ENCODE results near the gene CYP4A22.

Gene CYP4A22

DNA sequence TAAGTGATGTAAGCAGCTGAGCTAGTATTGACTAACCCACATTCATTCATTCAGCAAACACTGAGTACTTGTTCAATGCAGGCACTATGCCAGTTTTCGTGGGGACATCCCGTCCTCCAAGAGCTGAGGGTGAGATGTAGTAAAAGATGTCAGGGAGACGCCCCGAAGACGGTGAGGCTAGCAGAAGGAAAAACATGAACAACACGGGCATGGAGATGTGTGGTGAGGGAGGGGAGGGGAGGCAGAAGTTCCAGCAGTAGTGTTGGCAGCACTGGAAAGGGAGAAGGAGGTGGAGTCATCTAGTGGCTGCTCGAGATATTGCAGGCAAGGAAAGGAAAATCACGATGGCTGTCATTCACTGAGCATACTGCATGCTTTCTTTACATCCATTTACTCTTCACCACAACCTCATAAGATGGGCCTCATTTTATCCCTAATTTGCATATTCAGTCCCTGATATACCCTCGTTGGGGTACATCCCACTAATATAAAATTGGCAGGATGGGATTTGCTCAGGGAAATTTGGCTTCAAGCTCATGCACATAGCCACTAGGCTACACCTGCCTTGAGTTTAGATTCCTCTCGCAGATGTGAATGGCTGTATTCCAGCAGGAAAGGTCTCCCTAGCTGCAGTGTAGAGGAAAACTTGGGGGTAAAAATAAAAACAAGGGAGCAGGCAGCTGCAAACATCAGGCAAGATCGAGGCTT, 38.1 kb downstream of the CYP4A22 start:
- Histone ChIP-seq H3K27ac (no peak overlapping the region), H3K4me1 (ENCODE audit: control insufficient read depth in 1 of 2, insufficient read depth in 1 of 2, low read depth in 1 of 2, low read length in 1 of 2) (peaks cover 4 to 6% of the 10 kb centered on the region in 2 experiments), H3K4me3 (ENCODE audit: low read depth in 1 of 2, low read length in 1 of 2) (no peak overlapping the region), H3K27me3 (peaks cover 19% of the 10 kb centered on the region), H3K9me3 (no peaks in the 10 kb centered on the region), H3K36me3 (no peaks in the 10 kb centered on the region)
- TF ChIP-seq, protein P1, sequence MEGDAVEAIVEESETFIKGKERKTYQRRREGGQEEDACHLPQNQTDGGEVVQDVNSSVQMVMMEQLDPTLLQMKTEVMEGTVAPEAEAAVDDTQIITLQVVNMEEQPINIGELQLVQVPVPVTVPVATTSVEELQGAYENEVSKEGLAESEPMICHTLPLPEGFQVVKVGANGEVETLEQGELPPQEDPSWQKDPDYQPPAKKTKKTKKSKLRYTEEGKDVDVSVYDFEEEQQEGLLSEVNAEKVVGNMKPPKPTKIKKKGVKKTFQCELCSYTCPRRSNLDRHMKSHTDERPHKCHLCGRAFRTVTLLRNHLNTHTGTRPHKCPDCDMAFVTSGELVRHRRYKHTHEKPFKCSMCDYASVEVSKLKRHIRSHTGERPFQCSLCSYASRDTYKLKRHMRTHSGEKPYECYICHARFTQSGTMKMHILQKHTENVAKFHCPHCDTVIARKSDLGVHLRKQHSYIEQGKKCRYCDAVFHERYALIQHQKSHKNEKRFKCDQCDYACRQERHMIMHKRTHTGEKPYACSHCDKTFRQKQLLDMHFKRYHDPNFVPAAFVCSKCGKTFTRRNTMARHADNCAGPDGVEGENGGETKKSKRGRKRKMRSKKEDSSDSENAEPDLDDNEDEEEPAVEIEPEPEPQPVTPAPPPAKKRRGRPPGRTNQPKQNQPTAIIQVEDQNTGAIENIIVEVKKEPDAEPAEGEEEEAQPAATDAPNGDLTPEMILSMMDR (IDR thresholded peaks at IDR 0.05), result peak; percentile 76

DNA sequence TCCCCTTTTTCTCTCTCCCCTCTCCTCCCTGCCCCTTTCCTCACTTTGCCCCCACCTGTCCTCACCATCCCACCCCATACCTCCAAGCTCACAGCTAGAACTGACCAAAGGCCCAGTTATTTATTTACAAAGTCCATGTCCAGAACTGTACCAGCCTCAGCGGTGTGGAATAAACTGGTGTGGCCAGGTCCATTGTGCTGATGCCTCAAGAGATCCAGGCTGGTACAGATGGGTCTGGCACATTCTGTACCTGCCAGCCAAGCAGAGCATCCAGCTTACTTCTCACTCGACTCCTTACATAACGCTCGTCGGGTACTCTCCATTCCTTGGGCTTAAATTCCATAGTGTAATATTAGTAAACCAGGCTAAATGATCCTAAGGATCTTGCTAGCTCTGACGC, 40.8 kb downstream of the CYP4A22 start:
- H3K9me3 ChIP-seq, result no peaks in the 10 kb centered on the region
- no peak overlapping the region for H3K27ac ChIP-seq
- TF ChIP-seq, protein P1 (IDR thresholded peaks at IDR 0.05), result no peak
- H3K4me3 ChIP-seq (ENCODE audit: low read depth in 1 of 2, low read length in 1 of 2), result no peak overlapping the region
- H3K36me3 ChIP-seq, result no peaks in the 10 kb centered on the region
- H3K4me1 ChIP-seq (ENCODE audit: control insufficient read depth in 1 of 2, insufficient read depth in 1 of 2, low read depth in 1 of 2, low read length in 1 of 2), result peaks cover 4 to 6% of the 10 kb centered on the region in 2 experiments
- peaks cover 45% of the 10 kb centered on the region for H3K27me3 ChIP-seq

DNA sequence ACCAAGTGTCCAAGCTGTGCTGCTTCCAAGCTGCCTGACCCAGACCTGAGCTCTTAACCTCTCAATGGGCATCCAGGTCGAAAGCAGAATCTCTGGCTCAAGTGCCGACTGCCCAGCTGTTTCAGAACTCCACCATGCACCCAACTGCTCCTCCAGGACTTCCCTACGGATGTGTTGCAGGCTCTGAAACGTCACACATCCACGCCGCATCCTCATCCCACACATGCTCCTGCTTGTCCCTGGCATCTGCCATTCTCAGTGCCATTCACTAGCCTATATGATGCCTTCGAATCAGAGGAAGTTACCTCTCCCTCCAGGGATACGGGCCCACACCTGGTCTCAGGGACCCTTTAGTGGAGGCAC, 41.4 kb downstream of the CYP4A22 start:
- H3K27me3 ChIP-seq, result peaks cover 52% of the 10 kb centered on the region
- H3K4me3 ChIP-seq (ENCODE audit: low read depth in 1 of 2, low read length in 1 of 2), result no peak overlapping the region
- H3K4me1 ChIP-seq (ENCODE audit: control insufficient read depth in 1 of 2, insufficient read depth in 1 of 2, low read depth in 1 of 2, low read length in 1 of 2), result peaks cover 4 to 6% of the 10 kb centered on the region in 2 experiments
- no peaks in the 10 kb centered on the region for H3K36me3 ChIP-seq
- TF ChIP-seq, protein P1 (IDR thresholded peaks at IDR 0.05), result no peak
- H3K27ac ChIP-seq, result no peak overlapping the region
- H3K9me3 ChIP-seq, result no peaks in the 10 kb centered on the region

DNA sequence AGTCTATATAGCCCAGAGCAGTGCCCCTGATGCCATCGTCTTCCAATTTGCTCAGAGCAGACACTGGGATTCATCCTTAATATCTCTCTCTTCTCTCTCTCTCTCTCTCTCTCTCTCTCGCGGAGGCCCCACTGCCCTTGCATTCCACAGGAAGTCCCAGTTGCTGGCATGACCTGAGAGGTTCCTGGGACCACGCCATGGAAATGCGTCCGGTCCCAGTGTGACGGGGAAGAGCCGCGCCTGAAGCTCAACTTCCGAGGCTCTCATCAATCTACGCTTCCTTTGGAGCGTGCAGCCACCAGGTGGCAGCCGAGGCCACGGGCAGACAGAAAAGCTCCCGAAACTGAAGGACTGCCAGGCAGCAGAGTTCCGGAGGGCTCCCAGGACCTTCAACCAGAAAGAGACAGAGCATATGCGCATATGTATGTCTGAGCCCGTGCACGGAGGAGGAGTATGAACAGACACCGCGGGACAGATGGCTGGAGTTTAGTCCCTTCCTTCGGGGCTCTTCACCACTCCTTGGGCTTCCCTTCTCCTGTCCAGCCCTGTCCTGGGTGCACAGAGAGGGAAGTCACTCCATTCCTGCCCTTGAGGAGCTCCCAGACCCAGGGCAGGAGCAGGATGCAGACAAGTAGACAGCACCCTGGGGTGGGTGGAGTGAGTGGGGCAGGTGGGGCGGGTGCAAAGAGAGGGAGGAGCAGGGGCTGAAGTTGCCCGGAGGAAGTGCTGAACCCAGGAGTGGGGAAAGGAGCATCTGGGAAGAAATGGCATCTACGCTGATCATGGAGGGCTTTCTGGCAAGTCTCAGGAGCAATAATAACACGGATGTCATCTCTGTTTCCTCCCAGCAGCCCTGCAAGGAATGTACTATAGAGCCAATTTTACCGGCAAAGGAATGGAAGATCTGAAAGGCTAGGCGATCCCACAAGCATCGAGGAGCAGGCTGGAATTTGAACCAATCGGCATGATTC, 42.1 kb downstream of the CYP4A22 start:
- Histone ChIP-seq H3K9me3 (no peaks in the 10 kb centered on the region), H3K27ac (no peak overlapping the region), H3K4me3 (ENCODE audit: low read depth in 1 of 2, low read length in 1 of 2) (peak overlapping the region; percentile 15 to 21), H3K27me3 (peaks cover 52% of the 10 kb centered on the region), H3K4me1 (ENCODE audit: control insufficient read depth in 1 of 2, insufficient read depth in 1 of 2, low read depth in 1 of 2, low read length in 1 of 2) (peaks cover 4 to 6% of the 10 kb centered on the region in 2 experiments), H3K36me3 (no peaks in the 10 kb centered on the region)
- TF ChIP-seq, protein P1 (IDR thresholded peaks at IDR 0.05), result no peak

DNA sequence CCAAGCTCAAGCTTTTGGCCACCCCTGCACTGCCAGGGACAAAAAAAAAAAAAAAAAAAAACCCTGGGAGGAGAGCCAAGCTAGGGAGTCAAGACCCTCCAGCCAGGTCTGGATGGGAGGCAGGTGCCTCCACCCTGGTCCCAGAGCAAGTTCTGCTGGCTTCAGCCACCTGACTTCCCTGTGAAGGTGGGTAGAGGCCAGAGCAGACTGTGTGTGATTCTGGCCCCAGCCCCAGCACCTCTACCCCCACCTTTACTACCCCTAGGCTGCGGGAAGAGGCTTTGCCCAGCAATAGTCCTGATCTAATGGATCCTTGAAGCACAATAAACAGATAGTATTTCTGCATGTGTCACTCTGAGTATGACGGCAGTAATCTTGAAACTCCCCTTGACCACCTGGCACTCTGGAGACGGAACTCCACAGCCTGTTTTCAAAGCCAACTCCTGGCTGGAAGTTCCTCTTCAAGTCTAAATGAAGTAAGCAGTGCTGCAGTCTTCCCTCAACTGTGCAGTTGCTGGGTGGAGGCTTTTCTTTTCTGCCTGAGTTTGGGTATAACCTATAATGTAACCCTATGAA, 42.8 kb downstream of the CYP4A22 start:
- H3K36me3 ChIP-seq, result no peaks in the 10 kb centered on the region
- peaks cover 47% of the 10 kb centered on the region for H3K27me3 ChIP-seq
- TF ChIP-seq, protein P1 (IDR thresholded peaks at IDR 0.05), result no peak
- peaks cover 4 to 6% of the 10 kb centered on the region in 2 experiments for H3K4me1 ChIP-seq (ENCODE audit: control insufficient read depth in 1 of 2, insufficient read depth in 1 of 2, low read depth in 1 of 2, low read length in 1 of 2)
- H3K27ac ChIP-seq, result no peak overlapping the region
- H3K4me3 ChIP-seq (ENCODE audit: low read depth in 1 of 2, low read length in 1 of 2), result no peak overlapping the region
- H3K9me3 ChIP-seq, result no peaks in the 10 kb centered on the region

Measured in neutrophil (primary cell).